GM18502 (cell line): Measurements from ENCODE around the gene ATP2A3.

ENCODE experiments used
- ATAC-seq: cut with Tn5 transposase; IDR thresholded peaks from one replicate; pipeline ENCODE4 v1.9.1; 2021; ENCODE audit warnings: mild to moderate bottlenecking; ENCODE audit not compliant: unreplicated experiment, poor library complexity

Gene ATP2A3

GRCh38 chr17:3974138-3974687 is 10.0 kb upstream of the ATP2A3 start:
- no peak for ATAC-seq

- ATAC-seq: no peak
Observed at GRCh38 chr17:3973495-3974137, 9.4 kb upstream of the ATP2A3 start.

DNA sequence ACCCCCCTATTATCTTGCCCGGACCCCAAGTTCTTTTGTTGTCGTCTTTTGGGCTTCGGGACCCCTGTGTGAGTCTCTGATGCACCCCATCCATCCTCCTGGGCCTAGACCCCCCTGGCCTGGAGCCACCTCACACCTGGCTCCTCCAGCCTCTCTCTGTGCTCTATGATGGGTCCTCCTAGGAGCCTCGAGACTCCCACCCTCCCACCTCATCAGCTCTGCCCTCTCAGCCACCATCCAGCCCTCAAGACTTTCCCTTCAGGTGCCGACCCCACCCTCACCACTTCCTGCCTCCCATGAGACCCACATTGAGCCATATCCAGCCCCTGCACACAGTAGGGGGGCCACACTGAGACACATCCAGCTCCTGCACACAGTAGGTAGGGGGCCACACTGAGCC is 8.7 kb upstream of the ATP2A3 start:
- ATAC-seq: no peak

GRCh38 chr17:3972281-3972731 is 8.1 kb upstream of the ATP2A3 start:
- no peak for ATAC-seq

DNA sequence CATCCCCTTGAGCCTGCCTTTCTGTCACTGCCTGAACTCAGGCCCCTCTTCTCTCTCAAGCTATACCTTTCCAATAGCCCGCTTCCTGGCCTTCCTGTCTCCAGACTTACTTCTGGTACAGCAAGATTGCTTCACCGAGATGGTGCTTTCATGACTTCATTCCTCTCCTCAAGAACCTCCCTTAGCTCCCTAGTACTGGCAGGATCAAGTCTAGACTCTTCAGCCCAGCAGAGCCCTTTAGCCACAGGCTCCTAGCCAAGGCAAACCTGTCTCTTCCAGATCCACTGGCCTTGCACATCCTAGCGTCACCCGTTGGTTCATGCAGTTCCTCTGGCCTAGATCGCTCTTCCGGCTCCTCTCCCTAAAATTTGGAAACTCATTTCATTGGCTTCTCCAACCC is 6.4 kb upstream of the ATP2A3 start:
- no peak for ATAC-seq

DNA sequence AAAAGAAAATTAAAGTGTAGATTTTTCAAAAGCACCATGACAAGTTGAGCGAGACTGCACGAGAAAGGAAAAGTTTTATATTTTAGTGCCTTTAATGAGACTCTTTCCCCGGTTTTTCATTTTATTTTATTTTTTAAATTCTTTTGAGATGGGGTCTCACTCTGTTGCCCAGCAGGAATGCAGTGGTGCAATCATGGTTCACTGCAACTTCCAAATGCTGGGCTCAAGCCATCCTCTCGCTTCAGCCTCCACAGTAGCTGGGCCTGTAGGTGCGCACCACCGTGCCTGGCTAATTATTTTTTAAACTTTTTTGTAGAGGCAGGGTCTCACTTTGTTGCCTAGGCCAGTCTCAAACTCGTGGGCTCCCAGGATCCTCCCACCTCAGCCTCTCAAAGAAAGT is 5.7 kb upstream of the ATP2A3 start:
- no peak for ATAC-seq

GRCh38 chr17:3968886-3969524 is 4.8 kb upstream of the ATP2A3 start:
- no peak for ATAC-seq

DNA sequence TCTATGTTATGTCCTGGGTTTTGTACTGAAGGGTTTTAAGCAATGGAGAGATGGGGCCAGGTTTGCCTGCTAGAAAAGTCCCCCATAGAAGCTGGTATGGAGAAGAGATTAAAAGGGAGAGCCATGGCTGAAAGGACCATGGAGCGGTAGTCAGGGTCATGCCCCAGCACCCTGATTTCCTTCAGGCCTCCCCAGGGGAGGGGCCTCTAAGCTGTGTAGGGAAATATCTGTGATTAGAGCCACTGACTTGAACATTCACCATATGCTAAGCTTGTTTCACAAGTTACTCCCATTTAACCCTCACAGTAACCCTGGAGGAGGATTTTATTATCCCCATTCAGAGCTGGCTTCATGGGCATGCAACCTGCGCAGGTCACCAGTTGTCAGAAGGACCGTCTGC is 3.8 kb upstream of the ATP2A3 start:
- ATAC-seq: no peak

DNA sequence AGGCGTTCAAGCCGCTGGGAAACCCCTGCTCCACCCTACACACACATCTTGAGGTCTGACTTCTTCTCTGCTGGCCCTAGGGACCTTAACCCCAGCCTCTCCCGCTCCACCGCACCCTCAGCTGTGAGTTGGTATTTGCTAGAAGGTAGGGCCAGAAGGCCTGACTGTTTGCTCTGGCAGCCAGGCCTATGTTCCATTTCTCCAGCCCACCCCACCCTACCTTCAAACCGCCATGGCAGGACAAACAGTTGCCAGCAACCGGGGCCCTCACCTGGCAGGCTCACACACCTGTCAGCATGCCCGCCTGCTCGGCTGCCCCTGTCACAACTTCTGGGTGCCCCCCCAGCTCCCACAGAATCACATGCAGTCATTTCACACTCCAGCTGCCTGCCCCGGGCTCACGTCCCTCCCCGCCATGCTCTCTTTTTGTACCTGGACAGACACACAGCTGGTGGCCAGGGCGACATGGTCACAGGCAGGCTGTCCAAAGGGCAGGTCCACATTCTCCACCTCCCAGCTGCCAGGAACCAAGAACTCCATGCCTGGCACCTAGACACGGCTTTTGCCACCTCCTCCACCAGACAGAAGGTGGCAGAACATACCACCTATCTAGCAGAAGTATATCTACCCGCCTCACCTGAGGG is 2.6 kb upstream of the ATP2A3 start:
- no peak for ATAC-seq

- ATAC-seq: peak; percentile 42
Observed at GRCh38 chr17:3965118-3965800, 1.0 kb upstream of the ATP2A3 start.

GRCh38 chr17:3963237-3964201 is 718 bp downstream of the ATP2A3 start:
- ATAC-seq: peak; percentile 17

- ATAC-seq: no peak
Observed at GRCh38 chr17:3962965-3963236, 1.3 kb downstream of the ATP2A3 start.

DNA sequence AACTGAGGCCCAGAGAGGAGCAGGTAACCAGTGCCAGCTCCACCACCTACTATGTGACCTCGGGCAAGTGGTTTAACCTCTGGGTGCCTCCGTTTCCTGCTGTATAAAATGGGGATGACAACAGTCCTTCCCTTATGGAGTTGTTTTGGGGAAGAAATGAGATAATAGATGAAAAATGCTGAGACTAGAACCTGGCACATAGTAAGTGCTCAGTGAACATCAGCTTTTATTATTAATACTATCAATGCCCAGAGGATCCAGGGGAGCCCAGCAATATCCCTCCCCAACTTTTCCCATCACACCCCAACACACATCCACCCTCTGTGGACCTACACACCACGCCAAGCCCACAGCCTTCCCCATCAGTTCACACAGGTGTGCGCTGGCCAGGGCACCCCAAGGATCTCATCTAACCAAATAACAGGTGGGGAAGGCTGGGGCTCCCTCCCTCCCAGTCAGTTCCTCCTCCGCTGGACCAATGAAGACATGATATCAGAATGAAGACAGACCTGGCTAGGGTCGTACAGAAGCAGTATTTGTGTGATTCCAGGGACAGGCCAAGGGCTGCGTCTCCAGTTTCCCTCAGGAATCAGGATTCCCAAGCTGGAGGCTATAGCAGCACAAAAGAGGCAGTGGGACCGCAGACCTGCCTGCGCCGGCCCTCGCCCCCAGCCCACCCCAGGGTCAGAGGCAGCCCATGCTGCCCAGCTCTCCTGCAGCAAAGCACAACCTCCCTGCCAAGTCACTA is 1.8 kb downstream of the ATP2A3 start:
- ATAC-seq: no peak

DNA sequence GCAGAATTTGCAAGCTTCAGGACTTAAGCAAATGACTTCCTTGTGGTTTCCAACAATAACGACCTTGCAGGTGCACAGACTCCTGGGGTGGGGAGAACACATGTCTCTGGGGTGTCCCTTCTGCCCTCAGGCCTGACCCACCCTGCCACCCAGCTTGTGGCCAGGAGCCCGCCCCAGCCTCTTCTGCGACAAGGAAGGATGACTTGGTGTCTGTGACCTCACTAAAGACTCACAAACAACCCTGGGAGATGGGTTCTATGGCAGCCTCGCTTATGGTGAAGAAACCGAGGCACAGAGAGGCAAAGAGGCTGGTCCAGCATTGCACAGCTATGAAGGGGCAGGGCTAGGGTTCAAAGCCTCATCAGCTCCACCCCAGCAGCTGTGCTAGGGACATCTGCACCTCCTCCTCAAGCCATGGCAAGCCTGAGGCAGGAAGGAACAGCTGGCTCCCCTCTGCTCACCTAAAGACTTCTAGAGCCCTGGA is 2.6 kb downstream of the ATP2A3 start:
- ATAC-seq: no peak

DNA sequence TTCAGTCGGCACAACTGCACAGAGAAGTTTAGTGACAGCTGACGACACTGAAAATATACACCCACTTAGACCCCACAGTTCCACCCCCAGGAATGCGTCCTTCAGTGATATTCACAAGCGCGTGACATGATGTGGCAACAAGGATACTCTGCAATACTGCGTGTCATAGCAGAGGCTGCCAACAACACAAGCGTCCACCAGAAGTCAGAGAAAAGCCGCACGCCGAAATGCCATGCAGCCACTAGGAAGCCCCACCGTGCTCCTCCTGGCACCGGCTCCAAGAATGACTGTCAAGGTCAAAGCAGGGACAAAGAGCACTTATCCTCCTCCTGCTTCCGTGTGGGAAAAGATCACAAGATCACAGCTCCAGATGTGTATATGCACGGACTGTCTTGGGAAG is 3.5 kb downstream of the ATP2A3 start:
- no peak for ATAC-seq

DNA sequence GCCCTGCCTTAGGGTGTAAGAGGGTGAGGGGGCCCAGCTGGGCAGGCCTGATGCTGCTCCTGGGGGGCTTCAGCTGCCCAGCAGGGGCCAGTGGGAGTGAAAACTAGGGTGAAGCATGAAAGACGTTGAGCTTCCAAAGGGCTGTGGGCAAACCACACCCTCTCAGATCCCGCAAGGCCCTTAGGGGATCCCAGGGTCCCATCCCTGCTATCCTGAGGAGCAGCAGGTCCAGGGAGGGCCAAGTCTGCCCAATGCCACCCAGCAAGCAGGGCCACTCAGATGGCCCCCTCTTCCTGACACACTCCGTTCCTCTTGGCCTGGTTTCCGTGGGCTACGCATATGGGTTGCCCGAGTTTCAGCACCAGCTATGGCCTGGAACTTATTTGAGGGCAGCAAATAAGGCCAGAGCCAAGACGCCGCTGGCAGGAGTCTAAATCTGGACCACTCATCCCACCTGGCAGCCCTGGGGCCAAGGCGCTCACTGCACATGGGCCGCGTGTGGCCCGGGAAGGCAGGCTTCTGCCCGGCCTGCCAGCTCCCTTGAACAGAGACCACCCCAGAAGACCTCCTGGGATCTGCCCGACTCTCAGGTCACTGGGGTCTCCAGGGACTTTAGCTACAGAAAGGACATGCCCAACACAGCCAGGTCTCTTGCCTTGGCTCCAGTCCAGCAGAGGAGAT is 4.2 kb downstream of the ATP2A3 start:
- ATAC-seq: no peak

GRCh38 chr17:3959295-3959899 is 4.8 kb downstream of the ATP2A3 start:
- ATAC-seq: no peak
